Neural progenitor cell (in vitro differentiated cells): ENCODE results near the gene HMX2.

Source experiments
- EZH2 ChIP-seq: fragments of 200-600 bp; sonication (generic); IDR thresholded peaks from 2 replicates; pipeline ENCODE4 v1.6.1; 2017; ENCODE audit warnings: antibody characterized with exemption, mild to moderate bottlenecking, moderate library complexity
- TF ChIP-seq, protein P1 (sequence below): fragments of 200-600 bp; sonication (generic); IDR thresholded peaks from 2 replicates; pipeline ENCODE4 v1.5.1; 2017; ENCODE audit warnings: antibody characterized with exemption, mild to moderate bottlenecking

DNA sequence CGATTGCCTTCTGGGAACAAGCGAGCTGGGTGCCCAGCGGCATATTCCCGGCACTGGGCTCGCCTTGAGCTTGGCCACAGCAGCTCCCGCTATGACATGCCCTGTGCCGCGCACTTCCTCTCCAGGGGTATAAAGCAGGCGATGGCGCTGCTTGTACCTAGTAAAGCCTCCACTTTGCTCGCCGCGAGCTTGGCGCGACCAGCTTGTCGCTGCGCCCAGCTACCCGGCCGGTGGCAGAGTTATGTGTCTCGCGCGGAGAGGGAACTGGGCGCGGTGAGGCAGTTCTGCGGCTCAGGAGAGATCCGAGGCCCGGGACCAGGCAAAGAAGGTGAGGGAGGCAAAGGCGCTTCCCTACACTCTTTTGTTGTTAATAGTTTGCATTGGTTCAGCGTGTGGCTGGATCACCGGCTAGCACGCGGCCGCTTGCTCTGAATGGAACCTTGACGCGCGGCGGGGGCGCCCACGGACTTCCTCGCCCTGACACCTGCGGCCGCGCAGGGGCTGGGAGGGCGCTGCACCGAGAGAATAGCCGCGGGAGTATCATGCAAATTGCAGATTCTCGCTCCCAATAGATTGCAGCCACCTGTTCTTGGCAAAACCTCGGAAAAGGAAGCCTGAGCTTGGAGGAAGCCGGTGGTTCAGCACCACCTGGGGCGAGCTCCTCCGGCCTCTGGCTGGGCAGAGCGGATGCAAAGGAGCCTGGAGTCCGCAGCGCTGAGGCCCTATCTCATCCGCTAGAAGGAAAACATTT, 3.2 kb downstream of the HMX2 start:
- TF ChIP-seq, protein P1, sequence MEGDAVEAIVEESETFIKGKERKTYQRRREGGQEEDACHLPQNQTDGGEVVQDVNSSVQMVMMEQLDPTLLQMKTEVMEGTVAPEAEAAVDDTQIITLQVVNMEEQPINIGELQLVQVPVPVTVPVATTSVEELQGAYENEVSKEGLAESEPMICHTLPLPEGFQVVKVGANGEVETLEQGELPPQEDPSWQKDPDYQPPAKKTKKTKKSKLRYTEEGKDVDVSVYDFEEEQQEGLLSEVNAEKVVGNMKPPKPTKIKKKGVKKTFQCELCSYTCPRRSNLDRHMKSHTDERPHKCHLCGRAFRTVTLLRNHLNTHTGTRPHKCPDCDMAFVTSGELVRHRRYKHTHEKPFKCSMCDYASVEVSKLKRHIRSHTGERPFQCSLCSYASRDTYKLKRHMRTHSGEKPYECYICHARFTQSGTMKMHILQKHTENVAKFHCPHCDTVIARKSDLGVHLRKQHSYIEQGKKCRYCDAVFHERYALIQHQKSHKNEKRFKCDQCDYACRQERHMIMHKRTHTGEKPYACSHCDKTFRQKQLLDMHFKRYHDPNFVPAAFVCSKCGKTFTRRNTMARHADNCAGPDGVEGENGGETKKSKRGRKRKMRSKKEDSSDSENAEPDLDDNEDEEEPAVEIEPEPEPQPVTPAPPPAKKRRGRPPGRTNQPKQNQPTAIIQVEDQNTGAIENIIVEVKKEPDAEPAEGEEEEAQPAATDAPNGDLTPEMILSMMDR: peak; percentile 9
- TF ChIP-seq EZH2: peak; percentile 94
